IMR-90 (cell line): ENCODE measurements around the gene CXCR6. TPM values are rescaled to one million over a fixed set of nuclear protein-coding genes. Genes with fewer than 3 reads are reported as not detected.

Experiments
- ATAC-seq: fragments of 200-7000 bp; cut with Tn5 transposase; 2 replicates; pipeline ENCODE4 v1.9.1; 2020; ENCODE audit warnings: low read depth, mild to moderate bottlenecking, moderate library complexity
- BruUV-seq: library from RNA; stranded (reverse); fragments of 400-500 nt; replicated peaks from 2 replicates; lab custom pipeline; 2021; lab: Mats Ljungman, UMichigan
- CTCF ChIA-PET: fragments of 300-600 bp; formaldehyde crosslinking; extraction: SDS; loops from one replicate; lab custom pipeline; 2021; ENCODE audit warnings: antibody characterized with exemption; lab: Yijun Ruan, JAX
- POLR2A ChIA-PET: fragments of 300-600 bp; sonication (Branson Sonifier 250); formaldehyde crosslinking; loops from one replicate; lab custom pipeline; 2022; ENCODE audit warnings: antibody characterized with exemption; ENCODE audit not compliant: unreplicated experiment; lab: Charles Lee
- DNase-seq: peaks from one replicate; pipeline ENCODE4 v3.0.0; 2013
- H2AFZ ChIP-seq: replicated peaks from 2 replicates; pipeline ENCODE3; 2013; ENCODE audit warnings: low read length, mild to moderate bottlenecking; ENCODE audit not compliant: poor library complexity
- H2AK5ac ChIP-seq: 2 replicates; pipeline ENCODE4 v1.6.1; 2013; ENCODE audit warnings: low read depth, low read length, inconsistent platforms
- H2AK9ac ChIP-seq: replicated peaks from 2 replicates; pipeline ENCODE3; 2013; ENCODE audit warnings: mild to moderate bottlenecking, low read depth, low read length, moderate library complexity; ENCODE audit not compliant: poor library complexity
- H2BK120ac ChIP-seq: 2 replicates; pipeline ENCODE4 v1.6.1; 2013; ENCODE audit warnings: low read depth, low read length, inconsistent platforms
- H2BK15ac ChIP-seq: 3 replicates; pipeline ENCODE4 v1.6.1; 2013; ENCODE audit warnings: low read depth, low read length, inconsistent platforms
- H2BK20ac ChIP-seq: 2 replicates; pipeline ENCODE4 v1.6.1; 2013; ENCODE audit warnings: low read depth, mild to moderate bottlenecking, inconsistent platforms, low read length, moderate library complexity
- H2BK5ac ChIP-seq: 2 replicates; pipeline ENCODE4 v1.6.1; 2013; ENCODE audit warnings: mild to moderate bottlenecking, low read depth, low read length, inconsistent platforms; ENCODE audit not compliant: poor library complexity, severe bottlenecking
- H3K14ac ChIP-seq: replicated peaks from 2 replicates; pipeline ENCODE4 v1.6.1; 2013; ENCODE audit warnings: low read depth, low read length, inconsistent platforms
- H3K18ac ChIP-seq: 2 replicates; pipeline ENCODE4 v1.6.1; 2013; ENCODE audit warnings: low read depth, low read length, control low read depth
- H3K23ac ChIP-seq: 2 replicates; pipeline ENCODE4 v1.6.1; 2013; ENCODE audit warnings: low read depth, low read length, inconsistent platforms
- H3K27ac ChIP-seq: 2 replicates; pipeline ENCODE4 v1.5.1; 2013; ENCODE audit warnings: mild to moderate bottlenecking, control low read depth, low read length; ENCODE audit not compliant: insufficient read depth
- H3K27me3 ChIP-seq: 2 replicates; pipeline ENCODE4 v1.6.1; 2013; ENCODE audit warnings: low read length; ENCODE audit not compliant: control insufficient read depth, insufficient read depth
- H3K36me3 ChIP-seq: 2 replicates; pipeline ENCODE4 v1.6.1; 2013; ENCODE audit warnings: low read length, mixed read lengths; ENCODE audit not compliant: control insufficient read depth, insufficient read depth
- H3K4ac ChIP-seq: 2 replicates; pipeline ENCODE4 v1.6.1; 2013; ENCODE audit warnings: low read depth, low read length, inconsistent platforms
- H3K4me1 ChIP-seq: 2 replicates; pipeline ENCODE4 v1.6.1; 2013; ENCODE audit warnings: low read length, mixed read lengths; ENCODE audit not compliant: control insufficient read depth, insufficient read depth
- H3K4me2 ChIP-seq: 2 replicates; pipeline ENCODE4 v1.6.1; 2013; ENCODE audit warnings: low read depth, mild to moderate bottlenecking, control low read depth, low read length, moderate library complexity
- H3K4me3 ChIP-seq: 2 replicates; pipeline ENCODE4 v1.5.1; 2013; ENCODE audit warnings: low read depth, mild to moderate bottlenecking, control low read depth, low read length, moderate library complexity; ENCODE audit not compliant: insufficient read depth
- H3K56ac ChIP-seq: 2 replicates; pipeline ENCODE4 v1.6.1; 2013; ENCODE audit warnings: low read length, inconsistent platforms; ENCODE audit not compliant: insufficient read depth; ENCODE audit errors: extremely low read depth
- H3K79me1 ChIP-seq, 2 experiments: 2 replicates each; pipeline ENCODE4 v1.6.1; 2013; ENCODE audit warnings: low read length in 2 of 2, inconsistent platforms in 1 of 2, low read depth in 1 of 2
- H3K9ac ChIP-seq: 2 replicates; pipeline ENCODE4 v1.6.1; 2013; ENCODE audit warnings: low read depth, low read length, control low read depth
- H3K9me1 ChIP-seq: 2 replicates; pipeline ENCODE4 v1.6.1; 2013; ENCODE audit warnings: low read length, inconsistent platforms; ENCODE audit not compliant: insufficient read depth
- H3K9me3 ChIP-seq: 2 replicates; pipeline ENCODE4 v1.6.1; 2013; ENCODE audit warnings: low read length; ENCODE audit not compliant: control insufficient read depth, insufficient read depth
- H4K20me1 ChIP-seq: 2 replicates; pipeline ENCODE4 v1.6.1; 2013; ENCODE audit warnings: low read length, inconsistent platforms; ENCODE audit not compliant: insufficient read depth
- H4K5ac ChIP-seq: 2 replicates; pipeline ENCODE4 v1.6.1; 2013; ENCODE audit warnings: mild to moderate bottlenecking, low read depth, low read length, control low read depth
- H4K8ac ChIP-seq, 2 experiments: 2 replicates each; pipeline ENCODE4 v1.6.1; 2013; ENCODE audit warnings: low read depth in 2 of 2, low read length in 2 of 2, control low read depth in 1 of 2, inconsistent platforms in 1 of 2
- H4K91ac ChIP-seq: 2 replicates; pipeline ENCODE4 v1.6.1; 2013; ENCODE audit warnings: low read depth, low read length, inconsistent platforms; ENCODE audit not compliant: insufficient read depth
- FOS ChIP-seq: fragments of 150-350 bp; IDR thresholded peaks from 2 replicates; pipeline ENCODE4 v1.6.1; 2016; ENCODE audit warnings: low read depth, low read length
- MAFK ChIP-seq: IDR thresholded peaks from 2 replicates; pipeline ENCODE4 v1.6.1; 2012; ENCODE audit warnings: low read depth, low read length, improper control_type of control experiment
- MAZ ChIP-seq: IDR thresholded peaks from 2 replicates; pipeline ENCODE4 v1.6.1; 2012; ENCODE audit warnings: low read depth, mild to moderate bottlenecking, low read length, improper control_type of control experiment, moderate library complexity, borderline replicate concordance
- NFE2L2 ChIP-seq: fragments of 150-350 bp; IDR thresholded peaks from 2 replicates; pipeline ENCODE4 v1.6.1; 2016; ENCODE audit warnings: low read depth, mild to moderate bottlenecking, low read length
- POLR2A ChIP-seq: IDR thresholded peaks from 2 replicates; pipeline ENCODE4 v1.6.1; 2012; ENCODE audit warnings: mild to moderate bottlenecking, low read depth, low read length
- RAD21 ChIP-seq: IDR thresholded peaks from 2 replicates; pipeline ENCODE4 v1.6.1; 2012; ENCODE audit warnings: low read length, improper control_type of control experiment
- SMC3 ChIP-seq: fragments of 150-350 bp; IDR thresholded peaks from 2 replicates; pipeline ENCODE4 v1.6.1; 2016; ENCODE audit warnings: low read depth, mild to moderate bottlenecking, antibody characterized with exemption, low read length, moderate library complexity
- WGBS, 2 experiments: methylation state at CpG; one replicate each; pipeline versions ENCODE4 v1.1.5 to v1.1.7; 2013; ENCODE audit warnings: missing lambda C conversion rate in 2 of 2; ENCODE audit not compliant: insufficient read length in 1 of 2; ENCODE audit errors: extremely low coverage in 2 of 2; 5-methylcytosine and 5-hydroxymethylcytosine counted together
- dilution Hi-C: fragments of 300-500 bp; cut with HindIII; formaldehyde crosslinking; loops from one replicate; pipeline ENCODE4 v1.14.3; 2018; ENCODE audit warnings: low sequenced_read_pairs; ENCODE audit not compliant: unreplicated experiment
- in situ Hi-C: fragments of 300-500 bp; cut with MboI; formaldehyde crosslinking; loops from 3 replicates; pipeline ENCODE4 v1.14.3; 2019; ENCODE audit warnings: low sequenced_read_pairs, inconsistent platforms, mixed read lengths
- intact Hi-C: fragments of 100-400 bp; cut with micrococcal nuclease; formaldehyde crosslinking; loops from 2 replicates; pipeline ENCODE4 v1.10.0; 2022
- polyA plus RNA-seq, 3 experiments: library from polyadenylated mRNA; depleted of rRNA; stranded (reverse); fragments of >200 nt; gene quantifications; 2 replicates each; pipeline ENCODE4 v1.2.3, GENCODE V29; 2012; ENCODE audit warnings: low replicate concordance in 1 of 3
- total RNA-seq: library from RNA; depleted of rRNA; stranded (reverse); fragments of >200 nt; gene quantifications from 2 replicates; pipeline ENCODE4 v1.2.3, GENCODE V29; 2012
- TF ChIP-seq, protein P1 (sequence below): conservative IDR thresholded peaks from 2 replicates; pipeline ENCODE4 v1.5.1; 2012; ENCODE audit warnings: mild to moderate bottlenecking, low read depth, low read length, improper control_type of control experiment

The CXCR6 gene
- total and polyA plus RNA-seq, 2 of the 4 experiments (the other 2 are of a cell fraction), result not detected

DNA sequence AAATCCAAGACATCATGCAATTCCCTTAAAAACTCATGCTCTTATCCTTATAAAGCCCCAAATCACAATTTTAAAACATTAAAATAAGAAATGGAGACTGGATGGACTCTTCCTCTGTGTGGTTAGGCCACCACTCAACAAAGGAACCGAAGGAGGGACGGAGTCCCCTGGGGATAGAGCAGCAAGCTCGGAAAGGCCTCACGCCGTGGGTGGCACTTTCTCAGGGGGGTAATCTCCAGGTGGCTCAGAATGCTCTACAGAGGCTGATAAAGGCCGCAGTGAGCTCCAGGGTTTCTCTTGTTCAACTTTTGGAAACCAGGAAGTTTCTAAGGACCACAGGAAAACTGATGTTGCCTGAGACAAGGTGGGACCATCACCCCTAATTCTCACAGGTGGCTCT lies 33.7 kb upstream of the CXCR6 start:
- H3K4me3 ChIP-seq, result no peak overlapping the region
- no peak for DNase-seq
- no peak overlapping the region for H3K27ac ChIP-seq
- no TSS peak for BruUV-seq
- H3K23ac ChIP-seq, result no peak overlapping the region
- ATAC-seq, result no peak
- no peaks in the 10 kb centered on the region for H3K9me3 ChIP-seq
- no peak overlapping the region for H4K91ac ChIP-seq
- no peak overlapping the region for H3K9ac ChIP-seq
- H3K18ac ChIP-seq, result no peak overlapping the region
- H3K4me1 ChIP-seq, result peaks cover 19% of the 10 kb centered on the region
- no peaks in the 10 kb centered on the region for H4K20me1 ChIP-seq
- intact Hi-C loops (no loop called here), dilution Hi-C loops (no loop called here), in situ Hi-C loops (no loop called here)
- H3K4me2 ChIP-seq, result no peak overlapping the region
- WGBS, 2 experiments, result 93% methylated on average over 5 of the region's 6 CpGs; no CpG with 5 or more reads in 1 of the 2 experiments
- no peak overlapping the region for H2AFZ ChIP-seq
- no peak overlapping the region for H2BK20ac ChIP-seq
- H3K56ac ChIP-seq, result no peak overlapping the region
- POLR2A ChIA-PET, result interaction anchor here (0.8 kb wide), 1 partner anchor 189 kb away, joined by 6 read pairs; no protein-coding TSS in a partner anchor
- H4K8ac ChIP-seq, result no peak overlapping the region
- CTCF ChIA-PET, result interaction anchor here (0.6 kb wide), 1 partner anchor 42 kb away, joined by 3 read pairs; no protein-coding TSS in a partner anchor
- H2BK15ac ChIP-seq, result no peak overlapping the region
- H3K27me3 ChIP-seq, result no peaks in the 10 kb centered on the region
- no peak overlapping the region for H2BK120ac ChIP-seq
- H3K4ac ChIP-seq, result no peak overlapping the region
- H3K9me1 ChIP-seq, result peaks cover 12% of the 10 kb centered on the region; the same call in 1 of the 2 replicates
- H3K79me1 ChIP-seq, result no peaks in the 10 kb centered on the region
- no peak overlapping the region for H2AK9ac ChIP-seq
- no peak for TF ChIP-seq RAD21
- no peak for TF ChIP-seq FOS
- TF ChIP-seq, protein P1, sequence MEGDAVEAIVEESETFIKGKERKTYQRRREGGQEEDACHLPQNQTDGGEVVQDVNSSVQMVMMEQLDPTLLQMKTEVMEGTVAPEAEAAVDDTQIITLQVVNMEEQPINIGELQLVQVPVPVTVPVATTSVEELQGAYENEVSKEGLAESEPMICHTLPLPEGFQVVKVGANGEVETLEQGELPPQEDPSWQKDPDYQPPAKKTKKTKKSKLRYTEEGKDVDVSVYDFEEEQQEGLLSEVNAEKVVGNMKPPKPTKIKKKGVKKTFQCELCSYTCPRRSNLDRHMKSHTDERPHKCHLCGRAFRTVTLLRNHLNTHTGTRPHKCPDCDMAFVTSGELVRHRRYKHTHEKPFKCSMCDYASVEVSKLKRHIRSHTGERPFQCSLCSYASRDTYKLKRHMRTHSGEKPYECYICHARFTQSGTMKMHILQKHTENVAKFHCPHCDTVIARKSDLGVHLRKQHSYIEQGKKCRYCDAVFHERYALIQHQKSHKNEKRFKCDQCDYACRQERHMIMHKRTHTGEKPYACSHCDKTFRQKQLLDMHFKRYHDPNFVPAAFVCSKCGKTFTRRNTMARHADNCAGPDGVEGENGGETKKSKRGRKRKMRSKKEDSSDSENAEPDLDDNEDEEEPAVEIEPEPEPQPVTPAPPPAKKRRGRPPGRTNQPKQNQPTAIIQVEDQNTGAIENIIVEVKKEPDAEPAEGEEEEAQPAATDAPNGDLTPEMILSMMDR, result no peak
- TF ChIP-seq POLR2A, result no peak
- no peak for TF ChIP-seq NFE2L2
- TF ChIP-seq MAFK, result no peak
- TF ChIP-seq SMC3, result no peak
- TF ChIP-seq MAZ, result no peak
- no peak overlapping the region for H2BK5ac ChIP-seq
- no peak overlapping the region for H3K14ac ChIP-seq
- H3K36me3 ChIP-seq, result no peaks in the 10 kb centered on the region
- H2AK5ac ChIP-seq, result no peak overlapping the region
- H4K5ac ChIP-seq, result no peak overlapping the region
